Ovary (tissue), 3 donors: ENCODE measurements around the gene ZFPM1.

Experiments used
- CTCF ChIP-seq, 3 donors: fragments of 450-650 bp in 2 of 3; fragments of 200-600 bp in 1 of 3; IDR thresholded peaks; one replicate each; pipeline versions ENCODE4 v1.5.1 to v1.8.0; 2016 to 2022; ENCODE audit warnings: antibody characterized with exemption in 3 of 3, mild to moderate bottlenecking in 1 of 3
- EP300 ChIP-seq: sonication (generic); formaldehyde crosslinking; IDR thresholded peaks from one replicate; pipeline ENCODE4 v1.6.1; 2017; ENCODE audit warnings: antibody characterized with exemption
- POLR2A ChIP-seq: fragments of 450-650 bp; IDR thresholded peaks from one replicate; pipeline ENCODE4 v1.6.1; 2017; ENCODE audit warnings: antibody characterized with exemption, mild to moderate bottlenecking, moderate library complexity
- donor health status: DM: no; HTN: no; CAD: no.

GRCh38 chr16:88530051-88530857, 77.2 kb downstream of the ZFPM1 start:
- TF ChIP-seq CTCF (IDR thresholded peaks at IDR 0.05) = no peak
- TF ChIP-seq EP300 = no peak
- TF ChIP-seq POLR2A = no peak
